Esophagus (tissue), 2 donors: Measurements from ENCODE around the gene MRPS18B. TPM values are rescaled to one million over a fixed set of nuclear protein-coding genes. Genes with fewer than 3 reads are reported as not detected.
"Not testable (repeated sequence)": the region's sequence is repeated elsewhere in the genome, so short reads cannot be mapped to it uniquely, and the experiment has no call there.

ENCODE experiments used
- H3K27ac ChIP-seq, 2 donors: one replicate each; pipeline ENCODE4 v1.5.1; 2013; ENCODE audit warnings: low read depth in 2 of 2, mild to moderate bottlenecking in 2 of 2, inconsistent platforms in 1 of 2, low read length in 1 of 2, moderate library complexity in 1 of 2
- H3K27me3 ChIP-seq, 2 donors: one replicate each; pipeline ENCODE4 v1.6.1; 2013; ENCODE audit warnings: low read length in 2 of 2, control low read depth in 1 of 2, mild to moderate bottlenecking in 1 of 2; ENCODE audit not compliant: insufficient read depth in 2 of 2, control insufficient read depth in 1 of 2
- H3K36me3 ChIP-seq, 2 donors: one replicate each; pipeline ENCODE4 v1.6.1; 2013; ENCODE audit warnings: low read length in 1 of 2; ENCODE audit not compliant: control insufficient read depth in 2 of 2, insufficient read depth in 2 of 2
- H3K4me1 ChIP-seq, 2 donors: one replicate each; pipeline ENCODE4 v1.6.1; 2013; ENCODE audit warnings: low read length in 1 of 2; ENCODE audit not compliant: control insufficient read depth in 2 of 2, insufficient read depth in 2 of 2
- H3K4me3 ChIP-seq, 2 donors: one replicate each; pipeline ENCODE4 v1.5.1; 2013; ENCODE audit warnings: low read length in 2 of 2, mild to moderate bottlenecking in 2 of 2, low read depth in 1 of 2, moderate library complexity in 1 of 2
- H3K9me3 ChIP-seq, 2 donors: one replicate each; pipeline ENCODE4 v1.6.1; 2013; ENCODE audit warnings: mild to moderate bottlenecking in 2 of 2, low read depth in 1 of 2, low read length in 1 of 2, moderate library complexity in 1 of 2; ENCODE audit not compliant: control insufficient read depth in 2 of 2, insufficient read depth in 1 of 2
- WGBS, 2 donors: extraction: QIAGEN DNeasy Blood & Tissue Kit; methylation state at CpG; one replicate each; pipeline ENCODE4 v1.1.7; 2013; 5-methylcytosine and 5-hydroxymethylcytosine counted together
- polyA plus RNA-seq, 2 donors: library from polyadenylated mRNA; stranded (reverse); fragments of 200-250 nt; gene quantifications; one replicate each; pipeline ENCODE4 v1.2.3, GENCODE V29; 2013
- donor health status: healthy with polysubstance abuse.
- donor health status: Bipolar disorder and iron deficiency.

MRPS18B gene
- polyA plus RNA-seq, 2 donors = 20.1 to 50.7 TPM

DNA sequence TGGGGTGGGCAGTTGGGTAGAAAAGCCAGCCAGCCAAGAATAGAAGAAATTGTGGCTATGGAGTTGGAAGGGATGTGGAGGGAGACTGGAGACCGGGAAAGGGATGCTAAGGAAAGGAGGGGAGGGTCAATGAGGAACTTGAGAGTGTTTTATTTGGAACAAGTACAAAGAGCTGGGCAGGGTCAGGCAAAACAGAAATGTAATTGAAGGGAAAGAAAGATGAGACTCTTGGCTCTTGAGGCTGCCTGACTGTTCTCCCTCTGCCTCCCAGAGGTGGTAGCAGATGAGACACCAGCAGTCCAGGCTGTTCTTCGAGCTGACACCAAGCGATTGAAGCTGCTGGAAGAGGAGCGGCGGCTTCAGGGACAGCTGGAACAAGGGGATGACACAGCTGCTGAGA, 33.7 kb upstream of the MRPS18B start:
- H3K27ac ChIP-seq = no peak overlapping the region
- peaks cover 31 to 50% of the 10 kb centered on the region in 2 donors for H3K36me3 ChIP-seq
- H3K27me3 ChIP-seq = no peaks in the 10 kb centered on the region
- H3K4me3 ChIP-seq = no peak overlapping the region
- 86 to 89% methylated on average over 5 of the region's 5 CpGs for WGBS, 2 donors
- no peaks in the 10 kb centered on the region for H3K4me1 ChIP-seq
- H3K9me3 ChIP-seq = no peaks in the 10 kb centered on the region

GRCh38 chr6:30589754-30590358, 27.8 kb upstream of the MRPS18B start:
- Histone ChIP-seq H3K4me1 (peaks cover 0 to 10% of the 10 kb centered on the region in 2 donors), H3K9me3 (no peaks in the 10 kb centered on the region), H3K27me3 (no peaks in the 10 kb centered on the region), H3K4me3 (no peak overlapping the region), H3K36me3 (peaks cover 22 to 38% of the 10 kb centered on the region in 2 donors), H3K27ac (peak overlapping the region; percentile 35 to 87)
- 90 to 91% methylated on average over 15 of the region's 15 CpGs for WGBS, 2 donors

DNA sequence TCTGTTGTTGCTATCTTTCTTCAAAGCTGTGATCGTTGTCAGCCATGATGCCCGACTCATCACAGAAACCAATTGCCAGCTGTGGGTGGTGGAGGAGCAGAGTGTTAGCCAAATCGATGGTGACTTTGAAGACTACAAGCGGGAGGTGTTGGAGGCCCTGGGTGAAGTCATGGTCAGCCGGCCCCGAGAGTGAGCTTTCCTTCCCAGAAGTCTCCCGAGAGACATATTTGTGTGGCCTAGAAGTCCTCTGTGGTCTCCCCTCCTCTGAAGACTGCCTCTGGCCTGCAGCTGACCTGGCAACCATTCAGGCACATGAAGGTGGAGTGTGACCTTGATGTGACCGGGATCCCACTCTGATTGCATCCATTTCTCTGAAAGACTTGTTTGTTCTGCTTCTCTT, 27.1 kb upstream of the MRPS18B start:
- Histone ChIP-seq H3K27me3 (no peaks in the 10 kb centered on the region), H3K36me3 (peaks cover 17 to 31% of the 10 kb centered on the region in 2 donors), H3K4me3 (no peak overlapping the region), H3K27ac (peak overlapping the region; percentile 70 to 87), H3K4me1 (peaks cover 0 to 10% of the 10 kb centered on the region in 2 donors), H3K9me3 (no peaks in the 10 kb centered on the region)
- WGBS, 2 donors = 63 to 70% methylated on average over 8 of the region's 8 CpGs

DNA sequence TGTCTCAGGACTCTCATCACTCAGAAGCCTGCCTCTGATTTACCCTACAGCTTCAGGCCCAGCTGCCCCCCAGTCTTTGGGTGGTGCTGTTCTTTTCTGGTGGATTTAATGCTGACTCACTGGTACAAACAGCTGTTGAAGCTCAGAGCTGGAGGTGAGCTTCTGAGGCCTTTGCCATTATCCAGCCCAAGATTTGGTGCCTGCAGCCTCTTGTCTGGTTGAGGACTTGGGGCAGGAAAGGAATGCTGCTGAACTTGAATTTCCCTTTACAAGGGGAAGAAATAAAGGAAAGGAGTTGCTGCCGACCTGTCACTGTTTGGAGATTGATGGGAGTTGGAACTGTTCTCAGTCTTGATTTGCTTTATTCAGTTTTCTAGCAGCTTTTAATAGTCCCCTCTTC, 26.6 kb upstream of the MRPS18B start:
- no peak overlapping the region for H3K4me3 ChIP-seq
- H3K36me3 ChIP-seq = peaks cover 12 to 26% of the 10 kb centered on the region in 2 donors
- no peaks in the 10 kb centered on the region for H3K27me3 ChIP-seq
- H3K4me1 ChIP-seq = peaks cover 0 to 10% of the 10 kb centered on the region in 2 donors
- peak overlapping the region; percentile 70 to 87 for H3K27ac ChIP-seq
- H3K9me3 ChIP-seq = no peaks in the 10 kb centered on the region
- WGBS, 2 donors = 29 to 30% methylated on average over 1 of the region's 1 CpG

DNA sequence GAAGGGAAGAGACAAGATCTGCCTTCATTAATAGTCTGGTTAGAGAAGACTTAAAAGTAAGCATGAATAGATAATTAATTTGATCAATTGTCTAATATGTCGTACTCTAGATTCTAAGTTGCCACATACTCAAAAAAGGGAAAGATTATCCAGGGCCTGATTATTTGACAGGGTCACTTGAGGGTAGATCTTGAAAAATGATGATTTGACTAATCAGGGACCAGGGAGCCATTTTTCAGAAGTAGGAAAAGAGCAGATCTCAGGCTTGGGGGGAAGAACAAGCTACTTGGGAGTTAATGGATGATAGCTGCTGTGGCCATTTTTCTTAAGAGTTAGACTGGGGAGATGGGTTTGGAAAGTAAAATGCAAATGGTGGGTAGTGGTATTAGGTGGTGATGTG, 25.4 kb upstream of the MRPS18B start:
- Histone ChIP-seq H3K27ac (no peak overlapping the region), H3K4me1 (peaks cover 0 to 10% of the 10 kb centered on the region in 2 donors)

DNA sequence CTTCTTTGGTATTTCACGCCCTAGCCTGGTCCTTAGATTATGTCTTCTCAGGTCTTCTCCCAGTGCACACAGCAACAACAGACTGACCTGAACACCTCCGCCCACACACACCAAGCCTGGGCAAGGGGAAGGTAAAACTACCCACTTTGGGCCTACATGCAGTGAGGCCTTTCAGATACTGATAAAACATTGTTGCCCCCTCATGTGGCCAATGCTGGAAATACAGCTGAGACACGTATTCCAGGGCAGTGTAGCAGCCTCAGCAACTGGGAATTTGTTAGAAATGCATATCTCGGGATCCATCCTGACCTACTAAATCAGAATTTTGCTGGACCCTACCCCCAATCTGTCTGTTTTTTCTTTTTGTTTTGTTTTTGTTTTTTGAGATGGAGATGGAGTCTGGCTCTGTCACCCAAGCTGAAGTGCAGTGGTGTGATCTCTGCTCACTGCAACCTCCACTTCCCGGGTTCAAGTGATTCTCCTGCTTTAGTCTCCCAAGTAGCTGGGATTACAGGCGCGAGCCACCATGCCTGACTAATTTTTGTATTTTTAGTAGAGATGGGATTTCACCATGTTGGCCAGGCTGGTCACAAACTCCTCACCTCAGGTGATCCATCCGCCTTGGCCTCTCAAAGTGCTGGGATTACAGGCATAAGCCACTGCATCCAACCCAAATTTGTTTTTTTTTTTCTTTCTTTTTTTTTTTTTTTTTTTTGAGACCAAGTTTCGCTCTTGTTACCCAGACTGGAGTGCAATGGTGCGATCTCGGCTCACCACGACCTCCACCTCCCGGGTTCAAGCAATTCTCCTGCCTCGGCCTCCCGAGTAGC, 20.1 kb upstream of the MRPS18B start:
- peaks cover 19 to 20% of the 10 kb centered on the region in 2 donors for H3K36me3 ChIP-seq
- not testable (repeated sequence) for H3K27me3 ChIP-seq, H3K27ac ChIP-seq, H3K4me3 ChIP-seq, H3K4me1 ChIP-seq, H3K9me3 ChIP-seq
- WGBS, 2 donors = 73 to 74% methylated on average over 12 to 15 of the region's 15 CpGs

More for the DNA sequence above, 25.4 kb upstream of the MRPS18B start:
- H3K27me3 ChIP-seq = no peaks in the 10 kb centered on the region
- peaks cover 7 to 18% of the 10 kb centered on the region in 2 donors for H3K36me3 ChIP-seq
- 95 to 96% methylated on average over 1 of the region's 1 CpG for WGBS, 2 donors
- H3K9me3 ChIP-seq = no peaks in the 10 kb centered on the region
- H3K4me3 ChIP-seq = no peak overlapping the region

DNA sequence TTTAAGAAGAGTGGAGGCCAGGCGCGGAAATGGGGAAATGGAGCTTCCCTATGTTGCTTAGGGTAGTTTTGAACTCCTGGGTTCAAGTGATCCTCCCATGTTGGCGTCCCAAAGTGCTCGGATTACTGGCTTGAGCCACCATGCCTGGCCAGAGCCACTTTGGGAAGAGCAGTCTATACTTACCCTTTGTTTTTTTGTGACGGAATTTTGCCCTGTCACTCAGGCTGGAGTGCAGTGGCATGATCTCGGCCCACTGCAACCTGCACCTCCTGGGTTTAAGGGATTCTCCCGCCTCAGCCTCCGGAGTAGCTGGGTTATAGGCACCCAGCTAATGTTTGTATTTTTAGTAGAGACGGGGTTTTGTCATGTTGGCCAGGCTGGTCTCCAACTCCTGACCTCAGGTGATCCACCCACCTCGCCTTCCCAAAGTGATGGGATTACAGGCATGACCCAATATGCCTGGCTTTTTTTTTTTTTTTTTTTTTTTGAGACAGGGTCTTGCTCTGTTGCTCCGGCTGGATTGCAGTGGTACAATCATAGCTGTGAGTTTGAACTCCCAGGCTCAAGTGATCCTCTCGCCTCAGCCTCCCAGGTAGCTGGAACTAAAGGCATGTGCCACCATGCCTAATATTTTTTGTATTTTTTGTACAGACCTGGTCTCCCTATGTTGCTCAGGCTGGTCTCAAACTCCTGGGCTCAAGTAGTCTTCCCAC, 18.6 kb upstream of the MRPS18B start:
- Histone ChIP-seq H3K4me3 (no peak overlapping the region), H3K27me3 (no peaks in the 10 kb centered on the region), H3K4me1 (peaks cover 0 to 2% of the 10 kb centered on the region in 2 donors), H3K27ac (no peak overlapping the region), H3K9me3 (no peaks in the 10 kb centered on the region), H3K36me3 (peaks cover 32 to 35% of the 10 kb centered on the region in 2 donors)
- 66 to 76% methylated on average over 12 of the region's 12 CpGs for WGBS, 2 donors

- Histone ChIP-seq H3K36me3 (peaks cover 38 to 40% of the 10 kb centered on the region in 2 donors), H3K4me3 (no peak overlapping the region), H3K9me3 (no peaks in the 10 kb centered on the region), H3K27me3 (no peaks in the 10 kb centered on the region), H3K27ac (no peak overlapping the region), H3K4me1 (peaks cover 0 to 2% of the 10 kb centered on the region in 2 donors)
- WGBS, 2 donors = 72 to 77% methylated on average over 13 of the region's 13 CpGs
Observed at GRCh38 chr6:30599625-30600324, 17.9 kb upstream of the MRPS18B start.

- no peaks in the 10 kb centered on the region for H3K27me3 ChIP-seq
- WGBS, 2 donors = 65 to 68% methylated on average over 10 of the region's 10 CpGs
Observed at GRCh38 chr6:30600451-30600961, 17.1 kb upstream of the MRPS18B start.

More at GRCh38 chr6:30600451-30600961, 17.1 kb upstream of the MRPS18B start:
- H3K36me3 ChIP-seq = peaks cover 42 to 45% of the 10 kb centered on the region in 2 donors
- peaks cover 0 to 2% of the 10 kb centered on the region in 2 donors for H3K4me1 ChIP-seq
- H3K4me3 ChIP-seq = no peak overlapping the region
- no peaks in the 10 kb centered on the region for H3K9me3 ChIP-seq
- no peak overlapping the region for H3K27ac ChIP-seq
